ENCODE measurements around the gene GON4L.
"Not testable (repeated sequence)": the region's sequence is repeated elsewhere in the genome, so short reads cannot be mapped to it uniquely, and the experiment has no call there.

The GON4L gene

GRCh38 chr1:155809088-155809487, 47.9 kb downstream of the GON4L start:
- no peak overlapping the region for H3K4me3 ChIP-seq (ENCODE audit: low read depth, low read length)
- H3K27me3 ChIP-seq (ENCODE audit: control insufficient read depth, insufficient read depth, low read length): no peaks in the 10 kb centered on the region
- no peaks in the 10 kb centered on the region for H3K9me3 ChIP-seq (ENCODE audit: control insufficient read depth, insufficient read depth, low read length)
- peaks cover 21% of the 10 kb centered on the region for H3K36me3 ChIP-seq (ENCODE audit: control insufficient read depth, insufficient read depth, low read length)
- no peak overlapping the region for H3K9ac ChIP-seq (ENCODE audit: low read depth, low read length)
- no peaks in the 10 kb centered on the region for H3K4me1 ChIP-seq (ENCODE audit: control insufficient read depth, insufficient read depth, low read length)

GRCh38 chr1:155801149-155801548, 55.9 kb downstream of the GON4L start:
- no peaks in the 10 kb centered on the region for H3K27me3 ChIP-seq (ENCODE audit: control insufficient read depth, insufficient read depth, low read length)
- H3K4me1 ChIP-seq (ENCODE audit: control insufficient read depth, insufficient read depth, low read length): no peaks in the 10 kb centered on the region
- H3K9ac ChIP-seq (ENCODE audit: low read depth, low read length): no peak overlapping the region
- no peaks in the 10 kb centered on the region for H3K9me3 ChIP-seq (ENCODE audit: control insufficient read depth, insufficient read depth, low read length)
- peaks cover 12% of the 10 kb centered on the region for H3K36me3 ChIP-seq (ENCODE audit: control insufficient read depth, insufficient read depth, low read length)
- H3K4me3 ChIP-seq (ENCODE audit: low read depth, low read length): no peak overlapping the region

GRCh38 chr1:155795618-155796017, 61.4 kb downstream of the GON4L start:
- H3K9ac ChIP-seq (ENCODE audit: low read depth, low read length); H3K27me3 ChIP-seq (ENCODE audit: control insufficient read depth, insufficient read depth, low read length); H3K4me3 ChIP-seq (ENCODE audit: low read depth, low read length); H3K9me3 ChIP-seq (ENCODE audit: control insufficient read depth, insufficient read depth, low read length); H3K4me1 ChIP-seq (ENCODE audit: control insufficient read depth, insufficient read depth, low read length): not testable (repeated sequence)
- peaks cover 11% of the 10 kb centered on the region for H3K36me3 ChIP-seq (ENCODE audit: control insufficient read depth, insufficient read depth, low read length)

GRCh38 chr1:155794605-155795245, 62.3 kb downstream of the GON4L start:
- Histone ChIP-seq H3K36me3 (ENCODE audit: control insufficient read depth, insufficient read depth, low read length) (peaks cover 8% of the 10 kb centered on the region), H3K27me3 (ENCODE audit: control insufficient read depth, insufficient read depth, low read length) (no peaks in the 10 kb centered on the region), H3K9ac (ENCODE audit: low read depth, low read length) (no peak overlapping the region), H3K9me3 (ENCODE audit: control insufficient read depth, insufficient read depth, low read length) (no peaks in the 10 kb centered on the region), H3K4me1 (ENCODE audit: control insufficient read depth, insufficient read depth, low read length) (no peaks in the 10 kb centered on the region), H3K4me3 (ENCODE audit: low read depth, low read length) (no peak overlapping the region)

GRCh38 chr1:155793213-155793612, 63.8 kb downstream of the GON4L start:
- no peaks in the 10 kb centered on the region for H3K9me3 ChIP-seq (ENCODE audit: control insufficient read depth, insufficient read depth, low read length)
- H3K36me3 ChIP-seq (ENCODE audit: control insufficient read depth, insufficient read depth, low read length): peaks cover 4% of the 10 kb centered on the region
- no peak overlapping the region for H3K4me3 ChIP-seq (ENCODE audit: low read depth, low read length)
- H3K9ac ChIP-seq (ENCODE audit: low read depth, low read length): no peak overlapping the region
- H3K4me1 ChIP-seq (ENCODE audit: control insufficient read depth, insufficient read depth, low read length): no peaks in the 10 kb centered on the region
- H3K27me3 ChIP-seq (ENCODE audit: control insufficient read depth, insufficient read depth, low read length): no peaks in the 10 kb centered on the region

- no peak overlapping the region for H3K9ac ChIP-seq (ENCODE audit: low read depth, low read length)
- no peak overlapping the region for H3K4me3 ChIP-seq (ENCODE audit: low read depth, low read length)
- no peaks in the 10 kb centered on the region for H3K27me3 ChIP-seq (ENCODE audit: control insufficient read depth, insufficient read depth, low read length)
- H3K4me1 ChIP-seq (ENCODE audit: control insufficient read depth, insufficient read depth, low read length): no peaks in the 10 kb centered on the region
- no peaks in the 10 kb centered on the region for H3K9me3 ChIP-seq (ENCODE audit: control insufficient read depth, insufficient read depth, low read length)
- peaks cover 21% of the 10 kb centered on the region for H3K36me3 ChIP-seq (ENCODE audit: control insufficient read depth, insufficient read depth, low read length)
Observed at GRCh38 chr1:155777582-155777981, 79.4 kb downstream of the GON4L start.

GRCh38 chr1:155776414-155776813, 80.6 kb downstream of the GON4L start:
- Histone ChIP-seq H3K9ac (ENCODE audit: low read depth, low read length) (no peak overlapping the region), H3K4me1 (ENCODE audit: control insufficient read depth, insufficient read depth, low read length) (no peaks in the 10 kb centered on the region), H3K27me3 (ENCODE audit: control insufficient read depth, insufficient read depth, low read length) (no peaks in the 10 kb centered on the region), H3K36me3 (ENCODE audit: control insufficient read depth, insufficient read depth, low read length) (peaks cover 26% of the 10 kb centered on the region), H3K9me3 (ENCODE audit: control insufficient read depth, insufficient read depth, low read length) (no peaks in the 10 kb centered on the region), H3K4me3 (ENCODE audit: low read depth, low read length) (no peak overlapping the region)

- Histone ChIP-seq H3K9ac (ENCODE audit: low read depth, low read length) (no peak overlapping the region), H3K4me1 (ENCODE audit: control insufficient read depth, insufficient read depth, low read length) (no peaks in the 10 kb centered on the region), H3K9me3 (ENCODE audit: control insufficient read depth, insufficient read depth, low read length) (no peaks in the 10 kb centered on the region), H3K4me3 (ENCODE audit: low read depth, low read length) (no peak overlapping the region), H3K27me3 (ENCODE audit: control insufficient read depth, insufficient read depth, low read length) (no peaks in the 10 kb centered on the region), H3K36me3 (ENCODE audit: control insufficient read depth, insufficient read depth, low read length) (peaks cover 33% of the 10 kb centered on the region)
Observed at GRCh38 chr1:155773221-155773620, 83.8 kb downstream of the GON4L start.

GRCh38 chr1:155769257-155769656, 87.8 kb downstream of the GON4L start:
- no peaks in the 10 kb centered on the region for H3K27me3 ChIP-seq (ENCODE audit: control insufficient read depth, insufficient read depth, low read length)

GRCh38 chr1:155767399-155767989, 89.5 kb downstream of the GON4L start:
- H3K4me1 ChIP-seq (ENCODE audit: control insufficient read depth, insufficient read depth, low read length); H3K9me3 ChIP-seq (ENCODE audit: control insufficient read depth, insufficient read depth, low read length); H3K9ac ChIP-seq (ENCODE audit: low read depth, low read length); H3K4me3 ChIP-seq (ENCODE audit: low read depth, low read length); H3K27me3 ChIP-seq (ENCODE audit: control insufficient read depth, insufficient read depth, low read length): not testable (repeated sequence)
- peaks cover 32% of the 10 kb centered on the region for H3K36me3 ChIP-seq (ENCODE audit: control insufficient read depth, insufficient read depth, low read length)

More at GRCh38 chr1:155769257-155769656, 87.8 kb downstream of the GON4L start:
- H3K36me3 ChIP-seq (ENCODE audit: control insufficient read depth, insufficient read depth, low read length): peaks cover 37% of the 10 kb centered on the region
- no peaks in the 10 kb centered on the region for H3K9me3 ChIP-seq (ENCODE audit: control insufficient read depth, insufficient read depth, low read length)
- no peaks in the 10 kb centered on the region for H3K4me1 ChIP-seq (ENCODE audit: control insufficient read depth, insufficient read depth, low read length)
- no peak overlapping the region for H3K9ac ChIP-seq (ENCODE audit: low read depth, low read length)
- H3K4me3 ChIP-seq (ENCODE audit: low read depth, low read length): no peak overlapping the region

- H3K9ac ChIP-seq (ENCODE audit: low read depth, low read length); H3K4me3 ChIP-seq (ENCODE audit: low read depth, low read length); H3K9me3 ChIP-seq (ENCODE audit: control insufficient read depth, insufficient read depth, low read length); H3K27me3 ChIP-seq (ENCODE audit: control insufficient read depth, insufficient read depth, low read length); H3K4me1 ChIP-seq (ENCODE audit: control insufficient read depth, insufficient read depth, low read length): not testable (repeated sequence)
- peaks cover 35% of the 10 kb centered on the region for H3K36me3 ChIP-seq (ENCODE audit: control insufficient read depth, insufficient read depth, low read length)
Observed at GRCh38 chr1:155763989-155764388, 93.0 kb downstream of the GON4L start.

GRCh38 chr1:155763090-155763815, 93.8 kb downstream of the GON4L start:
- peaks cover 38% of the 10 kb centered on the region for H3K36me3 ChIP-seq (ENCODE audit: control insufficient read depth, insufficient read depth, low read length)
- H3K4me1 ChIP-seq (ENCODE audit: control insufficient read depth, insufficient read depth, low read length); H3K4me3 ChIP-seq (ENCODE audit: low read depth, low read length); H3K9me3 ChIP-seq (ENCODE audit: control insufficient read depth, insufficient read depth, low read length); H3K9ac ChIP-seq (ENCODE audit: low read depth, low read length); H3K27me3 ChIP-seq (ENCODE audit: control insufficient read depth, insufficient read depth, low read length): not testable (repeated sequence)

Measured in iPS-15b (cell line).